Activated CD4-positive, CD25-positive, alpha-beta regulatory T cell treated with anti-CD3 and anti-CD28 coated beads, Interleukin-2, amount 50 U/mL, for 16 hours (primary cell): ENCODE measurements around the gene CDK3.
A peak's percentile ranks its signal among the peaks of the same experiment; 100 is the strongest.

ENCODE experiments used
- DNase-seq: peaks from one replicate; pipeline ENCODE4 v3.0.0-alpha.2; 2020; ENCODE audit warnings: low read depth, low spot score

Gene CDK3

GRCh38 chr17:76014100-76014924, 13.7 kb downstream of the CDK3 start:
- DNase-seq = peak; percentile 58

- no peak for DNase-seq
Measured at GRCh38 chr17:76014925-76015261, 14.2 kb downstream of the CDK3 start.

- DNase-seq = no peak
Measured at GRCh38 chr17:76017481-76018339, 17.1 kb downstream of the CDK3 start.

- DNase-seq = no peak
Measured at GRCh38 chr17:76018340-76018680, 17.7 kb downstream of the CDK3 start.

- DNase-seq = no peak
Measured at GRCh38 chr17:76018801-76019200, 18.1 kb downstream of the CDK3 start.

- no peak for DNase-seq
Measured at GRCh38 chr17:76019833-76020467, 19.3 kb downstream of the CDK3 start.

- no peak for DNase-seq
Measured at GRCh38 chr17:76022285-76022684, 21.6 kb downstream of the CDK3 start.

- DNase-seq = no peak
Measured at GRCh38 chr17:76022973-76023899, 22.6 kb downstream of the CDK3 start.

- no peak for DNase-seq
Measured at GRCh38 chr17:76023900-76024237, 23.2 kb downstream of the CDK3 start.

- no peak for DNase-seq
Measured at GRCh38 chr17:76024353-76024752, 23.7 kb downstream of the CDK3 start.

GRCh38 chr17:76025294-76025693, 24.6 kb downstream of the CDK3 start:
- DNase-seq = no peak

GRCh38 chr17:76026714-76027158, 26.1 kb downstream of the CDK3 start:
- DNase-seq = no peak

- no peak for DNase-seq
Measured at GRCh38 chr17:76027159-76027839, 26.6 kb downstream of the CDK3 start, which contains the start of gene EVPL. Gene EVPL, minus strand, starts transcription at chr17:76027306. Its CDS starts 108 bp downstream, at chr17:76027198.

- no peak for DNase-seq
Measured at GRCh38 chr17:76032073-76032779, 31.6 kb downstream of the CDK3 start.

GRCh38 chr17:76032780-76033108, 32.1 kb downstream of the CDK3 start:
- no peak for DNase-seq

- no peak for DNase-seq
Measured at GRCh38 chr17:76033139-76033538, 32.5 kb downstream of the CDK3 start.

GRCh38 chr17:76034428-76035350, 34.0 kb downstream of the CDK3 start:
- no peak for DNase-seq

GRCh38 chr17:76036497-76037261, 36.0 kb downstream of the CDK3 start:
- DNase-seq = no peak
